Thyroid gland (tissue), 4 donors: Measurements from ENCODE around the gene ID3. TPM values are rescaled to one million over a fixed set of nuclear protein-coding genes. Genes with fewer than 3 reads are reported as not detected.

ENCODE experiments used
- DNase-seq, 2 donors: peaks; one replicate each; pipeline ENCODE4 v3.0.0-alpha.2; 2019
- H3K27ac ChIP-seq, 3 donors: fragments of 200-600 bp; sonication (generic); 1 replicate in 2 of 3; 2 replicates in 1 of 3; pipeline ENCODE4 v1.5.1; 2016 to 2019; ENCODE audit warnings: mild to moderate bottlenecking in 1 of 3, moderate library complexity in 1 of 3
- H3K27me3 ChIP-seq: fragments of 200-600 bp; sonication (generic); one replicate; pipeline ENCODE4 v1.5.1; 2019
- H3K36me3 ChIP-seq, 2 donors: fragments of 200-600 bp; sonication (generic); one replicate each; pipeline ENCODE4 v1.5.1; 2016 to 2019
- H3K4me1 ChIP-seq, 2 donors: fragments of 200-600 bp; sonication (generic); one replicate each; pipeline ENCODE4 v1.5.1; 2017 to 2019
- H3K4me3 ChIP-seq, 3 donors: fragments of 200-600 bp; sonication (generic); replicated peaks in 1 of 3; 1 replicate in 2 of 3; 2 replicates in 1 of 3; pipeline ENCODE4 v1.5.1; 2016; ENCODE audit warnings: mild to moderate bottlenecking in 1 of 3
- H3K9me3 ChIP-seq: fragments of 200-600 bp; sonication (generic); one replicate; pipeline ENCODE4 v1.5.1; 2017
- CTCF ChIP-seq, 6 experiments: fragments of 200-600 bp in 3 of 6; fragments of 450-650 bp in 3 of 6; sonication (generic) in 3 of 6; IDR thresholded peaks; one replicate each; pipeline ENCODE4 v1.5.1; 2016 to 2019; ENCODE audit warnings: antibody characterized with exemption in 6 of 6, mild to moderate bottlenecking in 2 of 6, inconsistent platforms in 1 of 6, moderate library complexity in 1 of 6
- POLR2A ChIP-seq, 2 donors: fragments of 450-650 bp; IDR thresholded peaks; one replicate each; pipeline ENCODE4 v1.6.1; 2017; ENCODE audit warnings: antibody characterized with exemption in 2 of 2, mild to moderate bottlenecking in 2 of 2, moderate library complexity in 1 of 2
- WGBS, 2 donors: methylation state at CpG; one replicate each; pipeline ENCODE4 v1.1.5; 2017; 5-methylcytosine and 5-hydroxymethylcytosine counted together
- intact Hi-C: fragments of 100-400 bp; cut with DNase I; formaldehyde crosslinking; loops from one replicate; pipeline ENCODE4 v1.15.1; 2023
- total RNA-seq, 4 donors: library from RNA; depleted of rRNA; stranded (reverse); fragments of >200 nt; gene quantifications; one replicate each; pipeline ENCODE4 v1.2.3, GENCODE V29; 2016

The ID3 gene
- total RNA-seq, 4 donors from 2014 or later = 279 to 388 (median 343) TPM

GRCh38 chr1:23592209-23592892, 33.0 kb upstream of the ID3 start:
- DNase-seq = peak; percentile 70 to 73
- Histone ChIP-seq H3K36me3 (no peaks in the 10 kb centered on the region), H3K27ac (peak overlapping the region; percentile 5 to 63 (median 62)), H3K4me1 (peaks cover 19 to 62% of the 10 kb centered on the region in 2 donors), H3K9me3 (no peaks in the 10 kb centered on the region), H3K4me3 (no peak overlapping the region), H3K27me3 (no peaks in the 10 kb centered on the region)
- no peak for TF ChIP-seq CTCF (IDR thresholded peaks at IDR 0.05)
- TF ChIP-seq POLR2A (IDR thresholded peaks at IDR 0.05) = no peak
- intact Hi-C loops = no loop called here
- 47 to 49% methylated on average over 4 of the region's 4 CpGs for WGBS, 2 donors

GRCh38 chr1:23591460-23592208, 32.3 kb upstream of the ID3 start:
- no peak overlapping the region for H3K4me3 ChIP-seq
- no peaks in the 10 kb centered on the region for H3K9me3 ChIP-seq
- peak in 1 of 2 donors; percentile 19 for DNase-seq
- peak overlapping the region; percentile 5 to 63 (median 62) for H3K27ac ChIP-seq
- intact Hi-C loops = no loop called here
- TF ChIP-seq POLR2A (IDR thresholded peaks at IDR 0.05) = no peak
- no peaks in the 10 kb centered on the region for H3K27me3 ChIP-seq
- WGBS, 2 donors = 70 to 82% methylated on average over 13 to 15 of the region's 15 CpGs
- no peaks in the 10 kb centered on the region for H3K36me3 ChIP-seq
- peaks cover 19 to 62% of the 10 kb centered on the region in 2 donors for H3K4me1 ChIP-seq

- no peaks in the 10 kb centered on the region for H3K36me3 ChIP-seq
- WGBS, 2 donors = 76 to 80% methylated on average over 4 of the region's 4 CpGs
- H3K27me3 ChIP-seq = no peaks in the 10 kb centered on the region
- peak; percentile 32 to 37 for DNase-seq
- peak overlapping the region; percentile 7 to 38 (median 33) for H3K27ac ChIP-seq
- intact Hi-C loops = no loop called here
- H3K4me1 ChIP-seq = peaks cover 19 to 59% of the 10 kb centered on the region in 2 donors
- H3K4me3 ChIP-seq = no peak overlapping the region
- no peak for TF ChIP-seq CTCF (IDR thresholded peaks at IDR 0.05)
- no peak for TF ChIP-seq POLR2A (IDR thresholded peaks at IDR 0.05)
- H3K9me3 ChIP-seq = no peaks in the 10 kb centered on the region
These were observed 30.9 kb upstream of the ID3 start for GRCh38 chr1:23590058-23590783.

- H3K4me1 ChIP-seq = peaks cover 19 to 54% of the 10 kb centered on the region in 2 donors
- TF ChIP-seq POLR2A (IDR thresholded peaks at IDR 0.05) = no peak
- no peak for TF ChIP-seq CTCF (IDR thresholded peaks at IDR 0.05)
- no peaks in the 10 kb centered on the region for H3K27me3 ChIP-seq
- H3K9me3 ChIP-seq = no peaks in the 10 kb centered on the region
- no peak overlapping the region for H3K4me3 ChIP-seq
- intact Hi-C loops = no loop called here
- H3K27ac ChIP-seq = peak overlapping the region; percentile 7 to 33 (median 9)
- DNase-seq = peak; percentile 54 to 63
- WGBS, 2 donors = 34 to 35% methylated on average over 5 of the region's 5 CpGs
- no peaks in the 10 kb centered on the region for H3K36me3 ChIP-seq
These were observed 30.3 kb upstream of the ID3 start for GRCh38 chr1:23589585-23589986.

GRCh38 chr1:23588749-23589548, 29.6 kb upstream of the ID3 start:
- no peaks in the 10 kb centered on the region for H3K27me3 ChIP-seq
- H3K9me3 ChIP-seq = no peaks in the 10 kb centered on the region
- intact Hi-C loops = no loop called here
- 81 to 84% methylated on average over 11 of the region's 11 CpGs for WGBS, 2 donors
- H3K27ac ChIP-seq = peak overlapping the region in 2 of 3 donors; percentile 3 to 5
- peaks cover 19 to 51% of the 10 kb centered on the region in 2 donors for H3K4me1 ChIP-seq
- H3K36me3 ChIP-seq = no peaks in the 10 kb centered on the region
- H3K4me3 ChIP-seq = no peak overlapping the region
- TF ChIP-seq CTCF (IDR thresholded peaks at IDR 0.05) = no peak
- no peak for TF ChIP-seq POLR2A (IDR thresholded peaks at IDR 0.05)
- DNase-seq = no peak
